Peyer's patch (tissue), 4 donors: Measurements from ENCODE around the gene SPC24.

Experiments used
- POLR2A ChIP-seq, 2 donors: fragments of 450-650 bp; IDR thresholded peaks; one replicate each; pipeline ENCODE4 v1.5.1; 2017; ENCODE audit warnings: antibody characterized with exemption in 2 of 2, mild to moderate bottlenecking in 2 of 2, moderate library complexity in 2 of 2
- TF ChIP-seq, protein P1 (sequence below), 6 experiments: fragments of 450-650 bp in 4 of 6; fragments of 200-600 bp in 2 of 6; sonication (generic) in 1 of 6; IDR thresholded peaks; one replicate each; pipeline ENCODE4 v1.5.1; 2017 to 2019; ENCODE audit warnings: antibody characterized with exemption in 6 of 6, mild to moderate bottlenecking in 3 of 6, moderate library complexity in 1 of 6

GRCh38 chr19:11131471-11131870 is 24.1 kb downstream of the SPC24 start:
- TF ChIP-seq, protein P1, sequence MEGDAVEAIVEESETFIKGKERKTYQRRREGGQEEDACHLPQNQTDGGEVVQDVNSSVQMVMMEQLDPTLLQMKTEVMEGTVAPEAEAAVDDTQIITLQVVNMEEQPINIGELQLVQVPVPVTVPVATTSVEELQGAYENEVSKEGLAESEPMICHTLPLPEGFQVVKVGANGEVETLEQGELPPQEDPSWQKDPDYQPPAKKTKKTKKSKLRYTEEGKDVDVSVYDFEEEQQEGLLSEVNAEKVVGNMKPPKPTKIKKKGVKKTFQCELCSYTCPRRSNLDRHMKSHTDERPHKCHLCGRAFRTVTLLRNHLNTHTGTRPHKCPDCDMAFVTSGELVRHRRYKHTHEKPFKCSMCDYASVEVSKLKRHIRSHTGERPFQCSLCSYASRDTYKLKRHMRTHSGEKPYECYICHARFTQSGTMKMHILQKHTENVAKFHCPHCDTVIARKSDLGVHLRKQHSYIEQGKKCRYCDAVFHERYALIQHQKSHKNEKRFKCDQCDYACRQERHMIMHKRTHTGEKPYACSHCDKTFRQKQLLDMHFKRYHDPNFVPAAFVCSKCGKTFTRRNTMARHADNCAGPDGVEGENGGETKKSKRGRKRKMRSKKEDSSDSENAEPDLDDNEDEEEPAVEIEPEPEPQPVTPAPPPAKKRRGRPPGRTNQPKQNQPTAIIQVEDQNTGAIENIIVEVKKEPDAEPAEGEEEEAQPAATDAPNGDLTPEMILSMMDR (IDR thresholded peaks at IDR 0.05): no peak
- TF ChIP-seq POLR2A (IDR thresholded peaks at IDR 0.05): no peak
